Measurements from ENCODE around the gene DSCAML1.

The DSCAML1 gene

DNA sequence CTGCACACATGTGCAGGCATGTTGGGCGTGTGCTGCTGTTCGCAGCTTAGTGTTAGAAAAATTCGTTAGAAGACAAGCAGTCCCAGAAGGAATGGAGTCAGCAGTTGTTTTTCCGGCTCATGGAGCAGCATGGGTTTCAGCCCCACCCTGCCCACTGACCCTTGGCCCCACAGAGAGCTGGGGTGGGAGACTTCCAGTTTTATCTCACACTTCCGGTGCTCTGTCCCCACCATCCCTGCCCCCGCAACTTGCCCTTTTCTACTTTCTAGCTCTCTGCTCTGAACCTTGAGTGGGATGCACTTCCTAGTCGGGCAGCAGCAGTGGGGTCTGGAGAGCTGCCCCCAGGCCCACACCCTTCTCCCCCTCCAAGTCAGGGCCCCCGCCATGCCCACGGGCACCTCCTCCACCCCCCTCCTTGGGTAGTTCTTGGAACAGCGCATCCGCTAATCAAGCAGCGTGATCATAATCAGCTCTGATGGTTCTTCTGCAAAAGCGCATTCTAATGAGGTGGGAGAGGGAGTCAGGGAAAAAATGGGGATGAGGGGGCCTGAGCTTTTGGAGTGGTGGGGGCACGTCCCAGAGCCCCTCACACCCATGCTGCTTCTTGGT is 285.0 kb downstream of the DSCAML1 start:
- no peaks in the 10 kb centered on the region for H3K4me1 Mint-ChIP-seq
- no peaks in the 10 kb centered on the region for H3K36me3 Mint-ChIP-seq
- H3K27ac Mint-ChIP-seq = no peak overlapping the region
- no peaks in the 10 kb centered on the region for H3K27me3 Mint-ChIP-seq
- no peaks in the 10 kb centered on the region for H3K9me3 Mint-ChIP-seq
- no peak overlapping the region for H3K4me3 Mint-ChIP-seq

GRCh38 chr11:117511483-117511930 is 285.5 kb downstream of the DSCAML1 start:
- H3K4me1 Mint-ChIP-seq = no peaks in the 10 kb centered on the region
- H3K4me3 Mint-ChIP-seq = no peak overlapping the region
- no peaks in the 10 kb centered on the region for H3K9me3 Mint-ChIP-seq
- H3K27ac Mint-ChIP-seq = no peak overlapping the region
- no peaks in the 10 kb centered on the region for H3K27me3 Mint-ChIP-seq
- H3K36me3 Mint-ChIP-seq = no peaks in the 10 kb centered on the region

DNA sequence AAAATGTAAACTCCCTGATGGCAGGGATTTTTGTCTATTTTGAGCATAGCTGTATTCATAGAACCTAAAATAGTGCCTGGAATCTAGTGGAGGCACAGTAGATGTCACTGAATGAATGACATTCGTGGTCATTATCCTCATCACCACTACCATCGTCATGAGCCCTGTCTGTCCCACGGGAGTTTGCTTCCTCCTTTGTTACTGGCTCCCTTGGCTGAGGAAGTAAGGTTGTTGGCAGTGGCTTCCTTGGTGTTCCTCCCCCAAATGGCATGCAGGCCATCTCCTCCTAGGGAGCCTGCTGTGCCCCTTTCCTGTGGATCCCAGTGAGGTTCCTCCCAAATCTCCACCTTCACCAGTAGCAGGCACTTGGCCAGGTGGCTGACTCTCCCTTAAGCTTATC is 286.4 kb downstream of the DSCAML1 start:
- no peak overlapping the region for H3K27ac Mint-ChIP-seq
- H3K4me1 Mint-ChIP-seq = no peaks in the 10 kb centered on the region
- no peaks in the 10 kb centered on the region for H3K9me3 Mint-ChIP-seq
- no peak overlapping the region for H3K4me3 Mint-ChIP-seq
- no peaks in the 10 kb centered on the region for H3K36me3 Mint-ChIP-seq
- H3K27me3 Mint-ChIP-seq = no peaks in the 10 kb centered on the region

GRCh38 chr11:117509543-117509942 is 287.5 kb downstream of the DSCAML1 start:
- Mint-ChIP-seq H3K9me3 (no peaks in the 10 kb centered on the region), H3K27me3 (no peaks in the 10 kb centered on the region), H3K4me1 (no peaks in the 10 kb centered on the region), H3K4me3 (no peak overlapping the region), H3K27ac (no peak overlapping the region), H3K36me3 (no peaks in the 10 kb centered on the region)

DNA sequence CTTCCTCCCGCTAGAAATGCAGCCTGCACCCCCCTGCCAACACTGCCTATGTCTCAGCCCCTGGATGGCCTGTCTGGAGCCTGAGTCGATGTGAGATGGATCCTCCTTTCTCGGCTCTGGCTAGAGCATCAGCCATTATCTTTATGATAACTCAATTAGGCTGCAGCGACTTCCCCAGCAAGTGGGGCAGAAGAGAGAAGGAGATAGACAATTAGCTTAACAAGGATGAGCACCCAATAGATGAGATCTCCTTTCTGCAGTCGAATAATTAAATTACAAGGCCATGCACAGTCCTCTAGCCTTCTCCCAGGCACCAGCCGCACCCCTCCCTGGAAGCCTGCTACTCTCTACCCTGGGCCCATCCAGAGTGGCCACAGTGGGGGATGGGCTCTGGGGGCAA is 290.0 kb downstream of the DSCAML1 start:
- Mint-ChIP-seq H3K27ac (no peak overlapping the region), H3K9me3 (no peaks in the 10 kb centered on the region), H3K4me1 (no peaks in the 10 kb centered on the region), H3K36me3 (no peaks in the 10 kb centered on the region), H3K4me3 (no peak overlapping the region), H3K27me3 (no peaks in the 10 kb centered on the region)

DNA sequence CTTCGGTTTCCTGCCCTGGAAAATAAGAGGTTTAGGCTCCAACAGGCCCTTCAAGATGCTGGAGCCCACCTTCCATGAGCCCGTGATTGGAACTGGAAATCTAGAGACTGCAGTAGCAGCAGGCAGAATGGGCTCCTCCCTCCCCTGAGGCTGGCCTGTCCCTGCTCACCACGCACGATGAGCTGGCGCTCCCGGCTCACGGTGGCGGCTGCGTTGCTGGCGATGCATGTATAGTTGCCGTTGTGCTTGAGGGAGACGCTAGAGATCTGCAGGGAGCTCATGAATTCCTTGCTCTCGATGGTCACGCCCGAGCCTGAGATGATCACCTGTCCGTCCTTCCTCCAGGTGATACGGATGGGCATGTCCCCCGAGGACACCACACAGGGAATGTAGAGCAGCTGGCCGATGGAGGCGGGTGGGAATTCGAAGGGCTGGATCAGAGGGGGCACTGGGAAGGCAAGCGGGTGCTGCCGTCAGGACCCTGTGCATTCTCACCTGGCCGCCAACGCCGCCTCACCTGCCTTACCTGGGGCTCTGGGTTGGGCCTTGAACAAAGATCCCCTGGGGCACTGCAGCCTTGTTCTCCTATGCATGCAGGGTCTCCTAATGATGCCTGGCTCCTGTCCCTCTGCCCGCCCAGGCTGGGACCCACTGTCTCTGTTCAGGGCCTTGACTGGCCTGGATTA is 291.6 kb downstream of the DSCAML1 start:
- H3K4me1 Mint-ChIP-seq = no peaks in the 10 kb centered on the region
- no peaks in the 10 kb centered on the region for H3K27me3 Mint-ChIP-seq
- H3K27ac Mint-ChIP-seq = no peak overlapping the region
- no peaks in the 10 kb centered on the region for H3K9me3 Mint-ChIP-seq
- H3K36me3 Mint-ChIP-seq = no peaks in the 10 kb centered on the region
- H3K4me3 Mint-ChIP-seq = no peak overlapping the region

DNA sequence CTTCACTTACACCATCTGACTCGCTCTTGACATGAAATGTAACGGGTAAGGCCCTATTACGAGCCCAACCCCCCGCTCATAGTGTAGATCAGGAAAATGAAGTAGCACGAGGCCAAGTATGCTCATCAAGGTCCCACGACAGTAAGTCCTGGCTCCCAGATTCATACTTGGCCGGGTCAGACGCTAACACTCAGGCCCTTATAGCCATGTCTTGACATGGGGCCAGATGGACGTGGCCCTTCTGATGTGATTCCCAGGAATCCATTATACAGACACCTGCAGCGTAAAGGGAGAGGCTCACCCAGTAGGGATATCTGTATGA is 294.3 kb downstream of the DSCAML1 start:
- H3K36me3 Mint-ChIP-seq = no peaks in the 10 kb centered on the region
- H3K27ac Mint-ChIP-seq = no peak overlapping the region
- no peaks in the 10 kb centered on the region for H3K9me3 Mint-ChIP-seq
- H3K4me3 Mint-ChIP-seq = no peak overlapping the region
- H3K27me3 Mint-ChIP-seq = no peaks in the 10 kb centered on the region
- H3K4me1 Mint-ChIP-seq = no peaks in the 10 kb centered on the region

- Mint-ChIP-seq H3K4me1 (no peaks in the 10 kb centered on the region), H3K27ac (no peak overlapping the region), H3K36me3 (no peaks in the 10 kb centered on the region), H3K9me3 (no peaks in the 10 kb centered on the region), H3K27me3 (no peaks in the 10 kb centered on the region), H3K4me3 (no peak overlapping the region)
Observed at GRCh38 chr11:117502015-117502778, 294.8 kb downstream of the DSCAML1 start.

DNA sequence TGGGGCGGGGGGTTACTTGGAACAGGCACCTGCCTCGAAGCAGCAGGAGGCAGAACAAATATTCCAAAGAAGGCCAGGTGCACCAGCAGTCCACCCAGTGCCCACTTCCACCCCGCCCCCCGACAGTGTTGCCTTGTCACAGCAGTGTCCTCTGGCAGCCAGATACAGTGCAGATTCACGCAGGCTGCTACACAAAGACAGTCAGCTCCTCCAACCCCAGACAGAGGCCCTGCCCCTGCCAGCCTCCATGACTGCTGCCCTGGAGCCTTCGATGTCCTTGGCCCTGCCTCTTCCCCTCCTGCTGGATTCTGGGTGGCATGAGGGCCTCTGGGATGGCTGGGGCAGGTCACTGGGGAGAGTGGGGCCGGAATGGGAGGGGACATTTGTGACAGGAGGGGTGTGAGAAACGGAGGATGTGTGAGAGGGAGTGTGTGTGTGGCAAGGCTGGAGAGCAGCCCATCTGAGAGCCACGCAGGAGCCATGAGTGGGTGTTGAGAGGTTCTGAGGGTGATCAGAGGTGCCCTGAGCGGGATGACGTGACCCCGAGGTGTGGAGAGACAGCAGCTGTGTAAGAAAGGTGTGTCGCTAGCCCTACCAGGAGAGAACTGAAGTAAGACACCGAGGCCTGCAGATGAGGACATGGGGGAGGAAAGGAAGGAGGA is 295.6 kb downstream of the DSCAML1 start:
- Mint-ChIP-seq H3K36me3 (no peaks in the 10 kb centered on the region), H3K27ac (no peak overlapping the region), H3K9me3 (no peaks in the 10 kb centered on the region), H3K27me3 (no peaks in the 10 kb centered on the region), H3K4me1 (no peaks in the 10 kb centered on the region), H3K4me3 (no peak overlapping the region)

- Mint-ChIP-seq H3K36me3 (no peaks in the 10 kb centered on the region), H3K27me3 (peaks cover 1% of the 10 kb centered on the region), H3K27ac (no peak overlapping the region), H3K9me3 (no peaks in the 10 kb centered on the region), H3K4me1 (no peaks in the 10 kb centered on the region), H3K4me3 (no peak overlapping the region)
Observed at GRCh38 chr11:117498791-117499190, 298.2 kb downstream of the DSCAML1 start.

DNA sequence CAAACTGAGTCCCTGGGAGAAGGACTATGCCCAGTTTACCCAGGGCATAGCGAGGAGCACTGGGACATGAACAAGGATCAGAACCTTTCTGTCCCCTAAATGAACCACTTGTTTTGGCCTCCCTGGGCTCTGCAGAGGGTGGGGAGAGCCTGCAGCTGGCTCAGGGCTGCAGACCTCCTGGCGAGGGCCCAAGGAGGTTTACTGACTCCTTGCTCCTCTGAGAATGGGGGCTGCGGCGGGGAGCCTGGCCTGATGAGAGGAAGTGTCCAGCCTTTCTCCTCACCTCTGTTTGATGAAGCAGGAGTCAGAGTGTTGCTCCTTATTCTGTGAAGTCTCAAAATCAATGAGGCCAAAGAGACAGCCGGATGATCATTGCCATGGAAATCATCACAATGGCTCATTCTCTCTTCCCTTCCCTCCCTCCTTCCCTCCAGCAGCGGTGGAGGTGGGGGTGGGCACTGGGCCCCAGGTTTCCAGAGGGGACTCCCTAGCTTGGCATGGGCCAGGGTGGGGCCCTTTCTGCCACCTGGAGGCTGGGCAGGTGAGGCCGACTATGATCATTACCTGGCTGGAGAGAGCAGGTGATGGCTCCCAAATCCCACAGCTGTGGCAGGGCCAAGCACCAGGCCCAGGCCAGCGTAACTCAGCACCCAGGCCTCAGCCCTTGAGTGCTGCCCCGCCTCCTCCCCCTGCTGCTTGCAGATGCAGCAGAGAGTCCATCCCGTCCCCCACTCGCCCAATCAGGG is 299.6 kb downstream of the DSCAML1 start:
- H3K9me3 Mint-ChIP-seq = no peaks in the 10 kb centered on the region
- no peaks in the 10 kb centered on the region for H3K36me3 Mint-ChIP-seq
- H3K27ac Mint-ChIP-seq = no peak overlapping the region
- no peak overlapping the region for H3K4me3 Mint-ChIP-seq
- peaks cover 5% of the 10 kb centered on the region for H3K27me3 Mint-ChIP-seq
- H3K4me1 Mint-ChIP-seq = no peaks in the 10 kb centered on the region

DNA sequence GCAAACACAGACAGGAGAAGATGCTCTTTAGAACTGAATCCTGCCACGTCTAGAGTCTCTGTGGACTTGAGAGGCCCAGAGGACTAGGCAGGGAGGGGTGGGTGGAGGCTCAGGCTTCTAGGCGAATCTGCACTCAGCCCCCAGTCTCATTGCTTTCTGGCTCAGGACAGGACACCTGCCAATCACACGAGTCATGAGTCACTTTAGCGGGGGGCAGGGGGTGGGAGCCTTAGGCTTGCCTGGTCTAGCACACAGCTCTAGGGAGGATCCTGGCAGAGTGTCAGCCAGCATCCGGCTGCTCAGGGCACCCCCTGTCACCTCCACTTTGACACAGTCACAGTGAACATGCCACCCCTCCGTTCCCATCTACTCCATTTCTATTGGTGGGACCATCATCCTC is 301.7 kb downstream of the DSCAML1 start:
- Mint-ChIP-seq H3K27ac (no peak overlapping the region), H3K4me3 (no peak overlapping the region), H3K4me1 (no peaks in the 10 kb centered on the region), H3K27me3 (peaks cover 8% of the 10 kb centered on the region), H3K9me3 (no peaks in the 10 kb centered on the region), H3K36me3 (no peaks in the 10 kb centered on the region)

GRCh38 chr11:117492578-117493251 is 304.3 kb downstream of the DSCAML1 start:
- Mint-ChIP-seq H3K27ac (no peak overlapping the region), H3K9me3 (no peaks in the 10 kb centered on the region), H3K27me3 (peaks cover 8% of the 10 kb centered on the region), H3K36me3 (no peaks in the 10 kb centered on the region), H3K4me3 (no peak overlapping the region), H3K4me1 (no peaks in the 10 kb centered on the region)

GRCh38 chr11:117490911-117491310 is 306.1 kb downstream of the DSCAML1 start:
- H3K4me3 Mint-ChIP-seq = no peak overlapping the region
- no peak overlapping the region for H3K27ac Mint-ChIP-seq
- H3K9me3 Mint-ChIP-seq = no peaks in the 10 kb centered on the region
- H3K4me1 Mint-ChIP-seq = no peaks in the 10 kb centered on the region
- H3K36me3 Mint-ChIP-seq = no peaks in the 10 kb centered on the region
- peaks cover 8% of the 10 kb centered on the region for H3K27me3 Mint-ChIP-seq

Data from activated naive CD4-positive, alpha-beta T cell treated with anti-CD3 and anti-CD28 coated beads, Interleukin-2, amount 50 U/mL, for 24 hours (primary cell).